Stimulated activated naive CD8-positive, alpha-beta T cell treated with anti-CD3 and anti-CD28 coated beads, Interleukin-15, Interleukin-2, amounts not matched to agents 100 U/mL and 50 U/mL, for 24 hours (primary cell): ENCODE measurements around the gene CMIP.

Experiments
- ATAC-seq: fragments of 150-1000 bp; cut with Tn5 transposase; one replicate; pipeline ENCODE4 v1.10.0; 2021
- DNase-seq: peaks from one replicate; pipeline ENCODE4 v3.0.0; 2021

The CMIP gene

GRCh38 chr16:81748476-81749198, 304.0 kb downstream of the CMIP start:
- peak; percentile 44 for ATAC-seq
- DNase-seq = no peak

- DNase-seq = peak; percentile 38
Measured at GRCh38 chr16:81752225-81752875, 307.7 kb downstream of the CMIP start.

GRCh38 chr16:81752876-81753227, 308.2 kb downstream of the CMIP start:
- DNase-seq = no peak
- ATAC-seq = no peak

More at GRCh38 chr16:81752225-81752875, 307.7 kb downstream of the CMIP start:
- ATAC-seq = no peak

- DNase-seq = no peak
- ATAC-seq = no peak
Measured at GRCh38 chr16:81754858-81755257, 310.2 kb downstream of the CMIP start.

GRCh38 chr16:81755915-81756614, 311.5 kb downstream of the CMIP start:
- no peak for DNase-seq
- ATAC-seq = no peak

- DNase-seq (no peak), ATAC-seq (no peak)
Measured at GRCh38 chr16:81756615-81757356, 312.2 kb downstream of the CMIP start.

- no peak for DNase-seq
Measured at GRCh38 chr16:81758376-81758775, 313.8 kb downstream of the CMIP start.

More at GRCh38 chr16:81758376-81758775, 313.8 kb downstream of the CMIP start:
- ATAC-seq = peak; percentile 34
